Activated CD4-positive, alpha-beta T cell treated with anti-CD3 and anti-CD28 coated beads, Interleukin-2, amount 50 U/mL, for 16 hours (primary cell): ENCODE data around the gene TMEM201.

Experiments used
- DNase-seq: peaks from one replicate; pipeline ENCODE4 v3.0.0-alpha.2; 2020

Gene TMEM201

DNA sequence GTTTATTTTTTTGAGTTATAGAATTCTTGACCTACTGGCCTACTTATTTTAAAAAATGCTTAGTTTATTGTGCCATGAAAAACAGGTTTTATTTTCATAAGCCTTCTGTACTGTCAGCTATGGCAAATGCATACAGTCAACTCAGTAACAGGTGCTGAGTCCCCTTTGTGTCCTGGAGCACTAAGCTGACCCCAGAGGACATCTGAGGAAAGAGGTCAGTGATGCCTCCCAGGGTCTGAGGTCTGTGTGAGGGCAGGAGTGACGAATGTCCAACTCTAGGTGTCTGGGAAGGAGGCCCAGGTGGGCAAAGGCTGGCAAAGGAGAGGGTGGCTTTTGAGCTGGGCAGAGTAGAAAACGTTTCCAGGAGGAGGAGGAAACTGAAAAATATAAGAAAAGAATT is 7.8 kb upstream of the TMEM201 start:
- no peak for DNase-seq

DNA sequence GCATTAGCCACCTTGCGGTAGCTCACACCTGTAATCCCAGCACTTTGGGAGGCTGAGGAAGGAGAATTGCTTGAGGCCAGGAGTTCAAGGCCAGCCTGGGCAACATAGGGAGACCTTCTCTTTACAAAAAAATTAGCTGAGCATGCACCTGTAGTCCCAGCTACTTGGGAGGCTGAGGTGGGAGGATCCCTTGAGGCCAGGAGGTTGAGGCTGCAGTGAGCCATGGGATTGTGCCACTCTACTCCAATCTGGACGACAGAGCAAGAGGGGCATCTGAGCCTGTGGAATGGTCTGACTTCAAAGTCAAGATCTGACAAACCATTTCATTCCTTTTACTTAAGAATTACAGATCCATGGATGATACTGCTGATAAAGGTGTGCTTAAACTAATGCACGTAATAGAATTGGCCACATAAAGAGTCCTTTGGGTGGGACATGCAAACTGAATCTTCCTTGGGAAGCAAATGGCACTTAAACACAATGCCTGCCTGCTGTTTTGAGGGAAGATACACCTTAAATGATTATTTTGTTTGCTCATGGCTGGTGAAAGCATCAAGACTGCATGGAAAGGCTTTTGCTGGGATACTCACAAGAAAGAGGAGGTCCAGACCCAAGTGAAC is 2.5 kb upstream of the TMEM201 start:
- DNase-seq, result no peak

DNA sequence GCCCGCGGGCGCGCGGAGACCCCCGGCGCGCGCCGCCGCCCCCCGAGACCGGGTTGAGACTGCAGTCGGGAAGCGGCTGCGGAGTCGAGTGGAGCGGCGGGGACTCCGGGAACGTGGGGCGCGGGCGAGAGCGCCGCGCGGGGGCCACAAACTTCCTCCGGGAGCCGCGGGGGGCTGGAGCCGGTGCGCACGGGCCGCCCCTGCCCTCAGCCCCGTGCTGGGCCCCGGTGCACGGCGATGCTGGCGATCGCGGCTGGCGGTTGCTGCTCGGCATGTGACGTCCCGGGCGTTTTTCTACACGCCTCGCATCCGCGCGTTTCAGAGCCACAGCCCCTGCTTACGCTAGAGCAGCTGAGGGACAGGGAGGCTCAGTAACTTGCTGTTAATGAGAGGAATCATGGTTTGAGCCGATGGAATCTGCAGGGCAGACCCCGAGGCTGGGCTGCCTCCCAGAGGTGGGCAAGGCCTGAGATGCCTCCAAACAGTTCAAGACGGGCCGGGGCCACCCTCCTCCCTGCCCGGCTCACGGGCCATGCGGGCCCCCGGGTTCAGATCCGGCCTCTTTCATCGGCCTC is 520 bp downstream of the TMEM201 start:
- DNase-seq, result peak; percentile 40

DNA sequence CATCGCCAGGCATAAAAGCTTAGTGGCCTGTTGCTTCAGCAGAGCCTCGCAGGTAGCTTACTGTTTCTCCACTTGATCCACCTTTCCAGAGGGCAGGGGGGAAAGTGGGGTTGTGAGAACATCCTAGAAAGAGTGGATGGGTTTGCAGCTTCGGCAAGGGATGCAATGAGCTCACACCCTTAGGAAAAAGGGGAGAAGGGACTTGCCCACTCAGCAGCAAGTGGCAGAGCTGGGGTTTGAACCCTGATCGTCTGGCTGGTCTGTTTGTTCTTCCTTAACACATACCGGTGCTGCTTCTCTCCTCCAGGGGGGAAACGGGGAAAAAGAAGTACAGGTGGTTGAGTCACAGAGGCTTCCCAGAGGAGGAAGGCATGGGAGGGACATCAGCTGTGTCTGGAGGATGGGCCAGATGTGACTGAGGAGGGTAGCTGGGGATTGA is 1.0 kb downstream of the TMEM201 start:
- DNase-seq, result peak; percentile 10

DNA sequence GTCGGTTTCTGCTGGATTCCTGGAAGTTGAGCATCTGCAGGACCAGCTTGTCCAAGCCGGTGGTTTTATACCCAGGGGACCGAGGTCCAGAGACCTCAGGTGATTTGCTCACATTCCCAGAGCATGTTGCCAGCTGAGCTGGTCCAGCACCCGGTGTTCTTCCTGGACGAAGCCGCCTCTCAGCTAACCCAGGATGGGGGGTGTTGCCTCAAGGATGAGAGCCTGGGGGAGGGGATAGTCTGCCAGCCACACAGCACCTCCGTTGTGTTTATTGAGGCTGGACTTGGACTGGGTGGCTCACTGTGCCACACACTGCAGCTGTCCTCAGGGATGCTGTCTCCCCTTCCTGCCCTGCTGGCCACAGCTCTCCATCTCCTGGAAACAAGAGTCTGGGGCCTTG is 1.5 kb downstream of the TMEM201 start:
- DNase-seq, result no peak

DNA sequence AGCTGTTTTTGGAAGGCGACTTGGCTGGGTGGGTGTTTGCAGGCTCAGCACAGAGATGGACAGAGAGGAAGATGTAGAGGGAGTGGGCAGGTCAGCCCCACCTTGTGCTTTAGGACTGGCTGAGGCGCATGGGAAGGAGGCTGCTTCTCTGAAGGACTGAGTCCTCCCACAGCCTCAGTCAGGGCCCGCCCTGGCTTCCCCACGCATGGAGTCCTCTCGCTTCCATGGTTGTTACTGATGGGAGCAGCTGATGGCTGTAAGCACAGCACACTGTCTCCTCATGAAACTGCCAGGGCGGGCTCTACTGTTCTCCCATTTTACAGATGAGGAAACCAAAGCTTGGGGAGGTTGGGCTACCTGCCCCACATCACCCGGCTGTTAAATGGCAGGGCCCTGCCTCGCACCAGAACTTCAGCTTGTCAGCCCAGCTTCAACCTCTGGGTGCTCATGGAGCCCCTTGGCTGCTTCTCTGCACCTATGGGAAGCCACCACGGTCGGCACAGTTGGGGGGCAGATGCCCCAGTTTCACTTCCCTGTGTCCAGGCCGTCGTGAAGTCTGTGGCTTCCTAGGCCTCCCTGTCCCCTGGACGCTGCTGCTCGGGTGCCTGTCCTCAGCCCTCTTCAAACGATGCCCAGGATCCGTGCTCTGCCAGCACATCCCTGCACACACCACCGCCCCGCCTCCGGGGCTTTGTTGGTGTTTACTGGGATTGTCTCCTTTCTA is 2.4 kb downstream of the TMEM201 start:
- DNase-seq, result no peak

DNA sequence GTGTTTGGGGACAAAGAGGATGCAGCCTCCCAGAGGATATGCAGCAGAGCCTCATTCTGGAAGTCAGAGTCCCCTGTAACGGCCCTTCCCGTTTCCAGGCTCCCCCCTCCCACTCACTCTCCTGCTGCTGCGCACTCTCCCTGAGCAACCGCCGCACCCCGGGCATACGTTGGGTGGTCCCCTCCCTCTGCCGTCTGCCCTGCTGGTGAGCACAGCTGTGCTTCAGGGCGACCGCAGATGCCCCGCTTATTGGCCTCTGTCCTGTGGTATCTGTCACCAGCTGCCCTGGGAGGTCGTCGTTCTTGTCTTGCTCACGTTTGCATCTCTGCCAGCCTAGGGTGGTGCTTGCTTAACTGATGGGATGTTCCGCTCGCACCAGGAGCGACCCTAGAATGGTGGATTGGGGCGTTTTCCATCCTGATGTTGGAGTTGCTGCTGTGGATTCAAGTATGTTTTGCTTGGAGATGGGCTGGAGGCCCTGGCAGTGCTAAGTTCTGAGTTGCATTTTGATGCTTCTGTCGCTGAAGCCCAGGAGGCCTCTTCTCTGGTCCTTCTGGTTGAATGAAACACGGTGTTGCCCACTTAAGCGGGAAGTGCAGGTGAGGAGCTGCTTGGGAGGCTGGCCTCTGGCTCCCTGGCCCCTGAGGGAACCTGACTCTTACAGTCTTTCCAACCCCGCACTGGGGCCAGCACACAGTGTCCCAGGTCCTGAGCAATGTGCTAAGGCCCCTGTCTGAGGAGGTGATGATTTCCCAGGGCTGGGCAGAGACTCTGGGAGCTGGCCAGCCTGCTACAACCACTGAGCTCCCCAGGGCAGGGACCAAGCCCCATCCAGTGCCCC is 3.2 kb downstream of the TMEM201 start:
- DNase-seq, result no peak

DNA sequence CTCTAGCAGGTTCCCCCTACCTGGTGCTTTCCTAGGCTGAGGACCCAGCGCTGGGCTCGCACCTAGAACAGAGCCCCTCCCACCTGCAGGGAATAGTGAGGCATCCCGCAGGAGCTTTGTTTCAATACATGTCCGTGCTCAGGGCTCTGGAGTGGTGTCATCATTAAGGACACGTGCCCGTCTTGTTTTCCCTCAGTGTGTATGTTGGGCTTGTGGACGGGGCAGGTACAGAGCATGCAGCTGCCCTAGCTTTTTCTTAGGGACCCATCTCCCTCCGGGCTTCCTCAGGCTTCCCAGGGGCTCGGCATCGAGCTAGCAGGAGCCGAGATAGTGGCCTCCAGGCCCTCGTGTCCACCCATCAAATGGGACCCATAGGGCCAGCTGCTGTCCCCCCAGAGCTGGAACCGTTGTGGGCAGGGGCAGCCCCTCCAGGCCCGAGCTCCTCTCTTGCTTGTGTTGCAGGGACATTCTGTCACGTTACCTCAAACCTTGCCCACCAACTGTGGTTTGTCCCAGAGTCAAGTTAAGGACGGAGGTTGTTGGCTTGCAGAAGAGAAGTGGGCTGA is 3.9 kb downstream of the TMEM201 start:
- no peak for DNase-seq

DNA sequence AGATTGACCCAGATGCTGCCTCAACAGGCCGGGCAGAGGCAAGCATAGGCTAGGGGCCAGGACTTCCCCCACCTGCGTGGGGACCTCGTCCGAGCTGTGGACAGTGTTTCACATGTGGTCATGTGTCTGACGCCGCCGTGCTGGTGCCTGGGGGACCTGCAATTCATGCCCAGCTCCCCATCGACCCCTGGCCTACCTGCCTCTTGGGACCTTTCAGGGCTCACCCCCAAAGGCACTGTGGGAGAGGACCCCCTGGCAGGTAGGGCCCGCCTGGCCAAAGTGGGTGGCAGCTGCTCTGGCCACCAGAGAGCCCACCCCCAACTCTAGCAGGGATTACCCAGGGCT is 4.4 kb downstream of the TMEM201 start:
- DNase-seq, result no peak

DNA sequence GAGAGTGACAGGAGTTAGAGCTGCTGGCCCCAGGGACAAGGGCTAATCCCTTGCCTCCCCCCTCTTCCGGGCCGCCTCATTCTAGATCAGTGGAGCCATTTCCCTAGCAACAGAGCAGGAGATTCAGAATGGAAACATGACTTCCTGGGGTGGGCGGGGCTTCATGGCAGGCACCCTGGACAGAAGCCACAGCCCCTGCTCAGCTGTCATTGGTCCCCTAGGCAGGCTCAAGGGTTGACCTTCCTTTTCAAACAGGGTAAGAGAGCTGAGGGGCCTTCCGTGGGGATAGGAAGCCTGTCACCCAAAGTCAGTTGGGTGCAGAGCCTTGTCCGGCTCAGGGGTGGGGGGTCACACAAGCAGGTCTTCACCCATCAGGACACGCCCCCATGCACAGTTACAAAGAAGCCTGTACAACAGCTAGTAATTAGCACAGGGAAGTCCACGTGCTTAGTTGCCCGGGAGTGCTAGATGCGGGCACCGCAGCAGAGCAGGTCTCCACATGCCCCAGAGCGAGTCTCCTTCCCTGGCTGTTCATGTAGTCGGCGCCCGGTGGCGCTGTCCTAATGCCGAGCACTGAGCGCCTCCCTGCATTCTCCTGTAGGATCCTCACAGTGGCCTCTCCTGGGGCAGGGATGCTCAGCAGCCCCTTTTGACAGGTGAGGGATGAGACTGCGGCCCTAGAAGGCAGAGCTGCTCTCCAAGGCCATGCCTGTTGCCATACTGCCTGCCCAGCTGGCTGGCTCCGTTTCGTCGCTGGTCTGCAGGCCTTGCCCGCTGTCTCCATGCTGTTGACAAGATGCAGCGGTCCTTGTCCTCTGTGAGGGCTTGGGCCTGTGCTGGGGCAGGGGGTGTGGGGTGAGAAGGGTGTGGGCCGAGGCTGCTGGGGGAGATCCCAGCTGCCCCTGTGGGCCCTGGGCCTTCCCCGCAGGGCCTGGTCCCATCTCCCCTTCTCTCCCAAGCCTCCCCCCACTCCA is 5.1 kb downstream of the TMEM201 start:
- DNase-seq, result peak; percentile 63

DNA sequence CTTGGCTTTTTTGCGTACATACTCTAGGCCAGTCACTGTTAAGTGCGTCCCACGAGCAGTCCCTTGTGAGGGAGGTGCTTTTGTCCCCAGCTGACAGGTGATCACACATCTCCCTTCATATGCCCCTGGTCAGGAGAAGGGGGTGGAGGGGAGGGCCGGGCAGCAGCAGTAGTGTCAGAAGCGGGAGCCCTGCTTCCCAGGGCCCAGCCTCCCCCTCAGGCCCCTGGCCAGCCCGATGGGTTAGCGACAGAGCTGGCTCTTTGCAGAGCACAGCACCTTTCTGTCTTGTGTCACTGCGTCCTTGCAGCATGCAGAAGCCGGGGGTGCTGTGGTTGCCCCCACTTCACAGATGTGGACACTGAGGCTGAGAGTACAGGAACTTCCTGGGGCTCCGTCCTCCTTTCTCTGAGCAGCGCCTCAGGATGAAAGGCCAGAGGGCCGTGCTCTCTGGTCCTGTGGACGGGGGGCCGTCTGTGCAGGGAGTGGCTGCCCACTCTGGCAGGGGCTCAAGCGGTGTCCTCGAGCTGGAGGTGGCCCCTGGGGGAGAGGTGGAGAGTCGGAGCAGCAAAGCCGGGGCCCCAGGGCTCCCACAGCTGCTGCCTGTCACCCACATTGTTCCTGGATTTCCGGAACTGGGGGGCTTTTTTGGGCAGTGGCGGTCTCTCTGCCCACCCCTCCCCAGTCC is 5.9 kb downstream of the TMEM201 start:
- DNase-seq, result no peak

DNA sequence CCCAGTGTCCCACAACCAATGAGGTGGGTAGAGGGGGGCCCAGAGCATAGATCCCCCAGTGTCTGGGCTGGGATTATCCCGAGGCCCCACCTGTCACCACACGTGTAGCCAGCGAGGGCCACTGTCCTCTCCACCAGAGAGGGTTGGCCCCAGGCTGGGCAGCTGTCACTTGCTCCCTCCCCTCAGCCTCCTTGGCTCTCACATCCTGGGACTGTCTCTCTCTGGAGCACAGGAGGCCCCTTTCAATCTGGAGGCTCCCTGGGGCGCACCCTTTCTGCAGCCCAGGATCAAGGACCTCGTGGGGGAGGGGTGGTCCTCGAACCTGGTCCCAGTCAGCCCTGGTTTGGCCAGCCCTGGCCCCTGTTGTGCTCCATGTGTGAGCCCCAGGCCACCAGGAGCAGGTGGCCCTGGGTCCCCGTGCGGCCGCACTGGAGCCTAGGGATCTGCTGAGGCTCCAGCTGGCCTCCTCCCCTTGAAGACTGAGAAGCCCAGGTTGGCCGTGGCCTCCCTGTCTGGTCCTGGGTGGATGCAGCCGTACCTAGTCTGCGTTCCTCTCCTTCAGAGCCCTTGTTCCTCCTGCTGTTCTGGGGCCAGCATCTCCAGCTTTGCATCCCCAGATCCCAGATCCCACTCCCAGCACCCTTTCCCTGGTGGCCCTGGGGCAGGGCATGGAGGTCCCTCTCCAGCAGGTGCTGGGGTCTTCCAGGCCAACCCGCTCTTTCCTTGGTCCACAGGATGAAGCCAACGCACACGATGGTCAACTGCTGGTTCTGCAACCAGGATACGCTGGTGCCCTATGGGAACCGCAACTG is 6.7 kb downstream of the TMEM201 start:
- no peak for DNase-seq

DNA sequence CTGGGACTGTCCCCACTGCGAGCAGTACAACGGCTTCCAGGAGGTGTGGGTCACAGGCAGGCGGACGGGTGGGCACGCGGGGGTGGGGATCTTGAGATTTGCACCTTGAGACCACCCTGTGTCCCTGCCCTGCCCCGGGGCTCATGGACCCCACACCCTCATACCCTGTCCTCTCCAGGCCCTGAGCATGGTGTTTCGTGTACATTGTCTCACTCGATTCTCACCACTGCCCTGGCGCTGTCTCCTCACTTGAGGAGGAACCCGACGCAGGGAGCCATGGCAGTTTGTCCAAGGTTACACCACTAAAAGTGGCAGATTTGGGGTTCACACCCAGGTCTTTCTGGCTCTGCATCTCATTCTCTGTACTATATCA is 7.2 kb downstream of the TMEM201 start:
- DNase-seq, result no peak

DNA sequence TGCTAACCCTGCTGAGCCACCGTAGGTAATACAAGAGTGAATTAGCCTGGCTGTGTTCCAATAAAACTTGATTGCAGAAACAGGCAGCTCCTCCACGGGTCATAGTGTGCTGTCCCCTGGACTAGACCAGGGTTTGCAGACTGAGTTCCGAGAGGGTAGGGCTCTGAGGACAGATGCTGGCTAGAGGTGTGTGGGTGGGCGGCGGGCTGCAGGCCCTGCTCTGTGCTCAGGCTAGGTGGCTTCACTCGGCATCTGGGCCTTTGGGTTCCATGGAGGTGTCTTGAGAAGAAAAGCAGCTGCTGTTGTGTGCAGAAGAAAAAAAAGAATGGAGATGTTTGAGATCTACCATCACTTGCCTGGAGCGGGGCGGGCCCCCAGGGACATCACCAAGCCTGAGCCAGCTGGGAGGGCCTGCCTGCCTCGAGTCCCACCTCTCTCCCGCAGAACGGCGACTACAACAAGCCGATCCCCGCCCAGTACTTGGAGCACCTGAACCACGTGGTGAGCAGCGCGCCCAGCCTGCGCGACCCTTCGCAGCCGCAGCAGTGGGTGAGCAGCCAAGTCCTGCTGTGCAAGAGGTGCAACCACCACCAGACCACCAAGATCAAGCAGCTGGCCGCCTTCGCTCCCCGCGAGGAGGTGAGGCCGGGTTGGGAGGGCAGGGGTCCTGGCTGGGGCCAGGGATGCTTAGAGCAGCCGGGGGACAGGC is 7.9 kb downstream of the TMEM201 start:
- DNase-seq, result no peak

DNA sequence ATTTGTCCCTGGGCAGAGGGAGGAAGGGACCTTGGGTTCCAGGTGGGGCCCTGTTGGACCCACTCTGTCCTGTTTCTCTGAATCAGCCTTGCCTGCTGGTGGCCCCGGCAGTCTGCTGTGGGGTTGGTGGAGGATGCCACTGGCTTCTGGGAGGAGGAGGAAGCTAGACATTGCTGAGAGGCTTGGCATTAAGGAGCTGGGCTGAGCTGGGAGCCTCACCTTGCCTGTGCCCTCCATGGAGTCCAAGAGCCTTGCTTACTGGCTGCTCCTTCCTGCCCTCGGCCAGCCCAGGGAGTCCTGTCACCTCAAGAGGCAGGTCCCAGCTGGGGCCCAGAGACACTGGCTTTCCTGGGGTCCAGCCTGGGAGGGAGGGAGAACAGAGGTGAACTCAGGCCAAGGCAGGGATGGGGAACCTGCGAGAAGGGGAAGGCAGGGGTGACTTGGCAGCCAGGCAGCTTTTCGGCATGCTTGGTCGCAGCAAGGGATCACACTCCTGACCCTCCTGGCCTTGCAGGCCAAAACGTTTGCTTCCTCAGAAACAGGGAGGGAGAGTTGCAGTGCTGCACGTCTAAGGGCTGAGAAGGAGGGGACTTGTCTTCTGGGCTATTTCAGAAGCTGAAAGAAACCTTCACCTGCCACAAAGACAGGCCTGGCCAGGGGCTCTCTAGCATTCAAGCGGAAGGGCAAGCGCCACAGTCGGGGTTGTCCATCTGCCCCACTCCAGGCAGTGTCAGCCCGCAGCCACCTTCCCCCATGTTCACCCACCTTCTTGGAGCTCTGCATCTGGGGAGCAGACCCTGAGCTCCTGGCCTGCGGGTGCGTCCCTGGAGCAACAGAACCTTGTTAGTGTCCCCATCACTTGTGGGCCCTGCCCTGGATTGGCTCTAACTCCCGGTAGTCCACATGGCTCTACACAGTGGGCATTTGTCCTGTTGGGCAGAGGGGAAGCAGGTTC is 8.9 kb downstream of the TMEM201 start:
- DNase-seq, result no peak

DNA sequence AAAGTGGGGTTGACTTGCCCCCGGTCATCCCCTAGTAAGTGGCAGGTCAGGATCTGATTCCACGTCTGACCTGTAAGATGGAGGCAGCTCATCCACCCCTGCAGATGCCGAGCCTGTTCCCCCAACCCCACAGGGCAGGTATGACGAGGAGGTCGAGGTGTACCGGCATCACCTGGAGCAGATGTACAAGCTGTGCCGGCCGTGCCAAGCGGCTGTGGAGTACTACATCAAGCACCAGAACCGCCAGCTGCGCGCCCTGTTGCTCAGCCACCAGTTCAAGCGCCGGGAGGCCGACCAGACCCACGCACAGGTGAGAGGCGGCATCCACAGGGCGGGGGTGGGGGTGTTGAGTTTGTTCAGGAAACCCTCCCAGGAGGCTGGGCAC is 9.6 kb downstream of the TMEM201 start:
- no peak for DNase-seq

DNA sequence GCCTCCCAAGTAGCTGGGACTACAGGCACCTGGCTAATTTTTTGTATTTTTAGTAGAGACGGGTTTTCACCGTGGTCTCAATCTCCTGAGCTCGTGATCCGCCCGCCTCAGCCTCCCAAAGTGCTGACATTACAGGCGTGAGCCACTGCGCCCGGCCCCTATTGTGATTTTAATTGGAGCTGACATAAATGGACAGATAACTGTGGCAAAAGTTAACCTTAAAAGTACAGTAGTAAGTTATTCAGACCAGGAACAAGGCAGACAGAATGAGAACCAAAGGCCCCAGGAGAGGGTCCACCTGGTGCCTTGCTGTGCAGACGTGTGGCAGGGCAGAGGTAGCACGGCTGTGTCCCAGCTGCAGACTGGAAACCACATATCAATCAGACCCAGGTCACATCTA is 11.0 kb downstream of the TMEM201 start:
- no peak for DNase-seq
